Measurements from ENCODE around the gene PADI6. TPM values are rescaled to one million over a fixed set of nuclear protein-coding genes. Genes with fewer than 3 reads are reported as not detected.
A peak's percentile ranks its signal among the peaks of the same experiment; 100 is the strongest.

The PADI6 gene
- total RNA-seq, 1 donor from 2014 or later: not detected

DNA sequence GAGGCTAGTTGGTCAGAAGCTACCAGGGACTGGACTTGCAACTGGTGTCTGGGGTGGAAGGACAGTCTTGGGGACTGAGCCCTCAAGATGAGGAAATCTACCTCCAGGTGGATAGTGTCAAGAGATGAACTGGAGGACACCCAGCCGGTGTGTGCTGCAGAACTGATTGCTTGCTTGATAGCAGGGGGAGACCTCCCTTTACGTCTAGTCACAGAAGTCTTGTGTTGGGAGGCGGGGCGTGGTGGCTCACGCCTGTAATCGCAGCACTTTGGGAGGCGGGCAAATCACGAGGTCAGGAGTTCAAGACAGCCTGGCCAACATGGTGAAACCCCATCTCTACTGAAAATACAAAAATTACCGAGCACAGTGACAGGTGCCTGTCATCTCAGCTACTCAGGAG lies 62.6 kb downstream of the PADI6 start:
- DNase-seq: no peak
- peaks cover 22% of the 10 kb centered on the region for H3K4me1 Mint-ChIP-seq (ENCODE audit: low read depth, unreplicated experiment)
- H3K9me3 Mint-ChIP-seq (ENCODE audit: unreplicated experiment): peaks cover 11% of the 10 kb centered on the region
- peak overlapping the region; percentile 66 for H3K27ac Mint-ChIP-seq (ENCODE audit: unreplicated experiment)
- peaks cover 4% of the 10 kb centered on the region for H3K27me3 Mint-ChIP-seq (ENCODE audit: unreplicated experiment)
- no peaks in the 10 kb centered on the region for H3K36me3 Mint-ChIP-seq (ENCODE audit: unreplicated experiment)
- H3K4me3 Mint-ChIP-seq (ENCODE audit: unreplicated experiment): no peak overlapping the region
- TF ChIP-seq, protein P1, sequence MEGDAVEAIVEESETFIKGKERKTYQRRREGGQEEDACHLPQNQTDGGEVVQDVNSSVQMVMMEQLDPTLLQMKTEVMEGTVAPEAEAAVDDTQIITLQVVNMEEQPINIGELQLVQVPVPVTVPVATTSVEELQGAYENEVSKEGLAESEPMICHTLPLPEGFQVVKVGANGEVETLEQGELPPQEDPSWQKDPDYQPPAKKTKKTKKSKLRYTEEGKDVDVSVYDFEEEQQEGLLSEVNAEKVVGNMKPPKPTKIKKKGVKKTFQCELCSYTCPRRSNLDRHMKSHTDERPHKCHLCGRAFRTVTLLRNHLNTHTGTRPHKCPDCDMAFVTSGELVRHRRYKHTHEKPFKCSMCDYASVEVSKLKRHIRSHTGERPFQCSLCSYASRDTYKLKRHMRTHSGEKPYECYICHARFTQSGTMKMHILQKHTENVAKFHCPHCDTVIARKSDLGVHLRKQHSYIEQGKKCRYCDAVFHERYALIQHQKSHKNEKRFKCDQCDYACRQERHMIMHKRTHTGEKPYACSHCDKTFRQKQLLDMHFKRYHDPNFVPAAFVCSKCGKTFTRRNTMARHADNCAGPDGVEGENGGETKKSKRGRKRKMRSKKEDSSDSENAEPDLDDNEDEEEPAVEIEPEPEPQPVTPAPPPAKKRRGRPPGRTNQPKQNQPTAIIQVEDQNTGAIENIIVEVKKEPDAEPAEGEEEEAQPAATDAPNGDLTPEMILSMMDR (IDR thresholded peaks at IDR 0.05; ENCODE audit: partially characterized antibody, unreplicated experiment): no peak

DNA sequence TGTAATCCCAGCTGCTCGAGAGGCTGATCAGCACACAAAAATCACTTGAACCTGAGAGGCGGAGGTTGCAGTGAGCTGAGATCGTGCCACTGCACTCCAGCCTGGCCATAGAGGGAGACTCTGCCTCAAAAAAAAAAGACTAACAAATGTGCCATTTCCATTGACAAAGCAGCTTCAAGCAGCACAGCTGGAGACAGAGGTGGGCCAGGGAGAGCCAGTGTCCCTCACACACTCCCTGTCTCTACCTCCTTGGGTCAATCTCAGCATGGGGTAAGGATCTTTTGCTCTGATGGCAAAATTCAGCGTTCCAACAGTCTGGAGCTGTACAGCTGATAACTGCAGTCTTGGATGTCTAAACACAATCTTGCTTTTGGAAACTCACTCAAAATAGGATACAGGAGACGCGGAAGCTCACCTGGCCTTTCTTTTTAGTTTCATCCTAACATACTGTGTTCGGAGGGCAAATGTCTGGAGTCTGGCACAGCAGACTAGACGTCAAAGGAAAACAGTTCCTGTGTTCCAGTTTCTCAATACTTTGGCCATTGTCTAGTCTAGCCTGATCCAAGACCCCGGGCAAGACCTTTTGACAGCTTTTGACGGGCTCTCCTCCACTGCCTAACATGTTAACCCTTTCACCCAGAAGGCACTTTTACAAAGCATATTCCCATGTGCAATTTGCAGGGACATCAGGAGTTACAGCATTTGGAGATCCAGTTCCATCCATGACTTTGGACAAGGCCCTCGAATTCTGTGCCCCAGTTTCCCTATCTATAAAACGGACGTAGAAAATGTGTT lies 64.6 kb downstream of the PADI6 start:
- TF ChIP-seq, protein P1 (IDR thresholded peaks at IDR 0.05; ENCODE audit: partially characterized antibody, unreplicated experiment): no peak
- peaks cover 4% of the 10 kb centered on the region for H3K36me3 Mint-ChIP-seq (ENCODE audit: unreplicated experiment)
- DNase-seq: no peak
- H3K4me3 Mint-ChIP-seq (ENCODE audit: unreplicated experiment): peak overlapping the region; percentile 91
- H3K4me1 Mint-ChIP-seq (ENCODE audit: low read depth, unreplicated experiment): peaks cover 32% of the 10 kb centered on the region
- H3K27me3 Mint-ChIP-seq (ENCODE audit: unreplicated experiment): peaks cover 12% of the 10 kb centered on the region
- H3K9me3 Mint-ChIP-seq (ENCODE audit: unreplicated experiment): peaks cover 15% of the 10 kb centered on the region
- peak overlapping the region; percentile 80 for H3K27ac Mint-ChIP-seq (ENCODE audit: unreplicated experiment)

DNA sequence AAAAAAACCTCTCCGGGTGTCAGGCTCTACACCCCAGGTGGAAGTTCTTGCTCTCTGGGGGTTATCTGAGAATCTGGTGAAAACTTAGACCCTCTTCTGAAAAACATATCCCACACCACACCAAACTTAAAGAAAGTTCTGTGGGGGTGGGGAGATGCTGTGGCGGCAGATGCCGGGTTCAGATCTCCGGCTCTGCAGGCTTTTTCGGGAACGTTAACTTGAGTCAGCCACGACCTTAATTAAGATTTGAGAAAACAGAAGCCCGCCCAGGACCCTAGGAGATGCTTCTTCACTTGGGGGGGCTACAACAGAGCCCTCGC lies 65.2 kb downstream of the PADI6 start:
- peaks cover 15% of the 10 kb centered on the region for H3K9me3 Mint-ChIP-seq (ENCODE audit: unreplicated experiment)
- peak overlapping the region; percentile 91 for H3K4me3 Mint-ChIP-seq (ENCODE audit: unreplicated experiment)
- H3K27me3 Mint-ChIP-seq (ENCODE audit: unreplicated experiment): peaks cover 12% of the 10 kb centered on the region
- TF ChIP-seq, protein P1 (IDR thresholded peaks at IDR 0.05; ENCODE audit: partially characterized antibody, unreplicated experiment): no peak
- H3K4me1 Mint-ChIP-seq (ENCODE audit: low read depth, unreplicated experiment): peaks cover 35% of the 10 kb centered on the region
- no peak for DNase-seq
- H3K27ac Mint-ChIP-seq (ENCODE audit: unreplicated experiment): peak overlapping the region; percentile 80
- H3K36me3 Mint-ChIP-seq (ENCODE audit: unreplicated experiment): peaks cover 4% of the 10 kb centered on the region

DNA sequence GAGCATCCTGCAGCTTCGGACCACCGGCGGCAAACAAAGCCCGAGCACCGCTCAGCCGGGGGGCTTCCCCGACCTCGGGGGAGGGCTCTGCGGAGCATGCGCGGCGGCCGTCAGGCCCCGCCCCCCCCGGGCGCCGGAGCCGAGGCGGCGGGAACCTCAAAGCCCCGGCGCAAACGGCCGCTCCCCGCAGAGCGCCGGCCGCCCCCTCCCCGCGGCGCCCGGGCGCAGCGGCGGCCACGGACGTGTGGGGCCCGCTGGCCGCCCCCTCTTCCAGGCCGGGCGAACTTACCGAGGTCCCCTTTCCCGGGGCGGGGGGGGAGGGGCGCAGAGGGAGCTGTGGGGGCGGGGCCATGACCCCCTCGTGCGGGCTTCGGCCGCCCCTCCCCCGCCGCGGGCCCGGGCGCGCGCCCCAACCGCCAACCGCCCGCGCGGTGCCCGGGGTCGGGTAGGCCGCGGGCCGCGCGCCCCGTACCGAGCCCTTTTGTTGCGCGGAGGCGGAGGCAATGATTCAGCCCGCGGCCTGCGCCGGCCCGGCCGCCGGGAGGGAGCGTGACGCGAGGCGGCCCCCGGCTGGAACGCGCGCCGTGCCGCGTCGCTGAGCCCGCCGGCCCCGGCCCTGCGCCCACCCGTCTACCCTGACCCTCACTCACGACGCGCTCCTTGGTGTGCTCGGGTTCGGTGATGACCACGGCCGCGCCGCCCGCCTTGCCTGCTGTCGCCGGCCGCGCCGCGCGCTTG lies 65.8 kb downstream of the PADI6 start:
- peak overlapping the region; percentile 80 for H3K27ac Mint-ChIP-seq (ENCODE audit: unreplicated experiment)
- H3K9me3 Mint-ChIP-seq (ENCODE audit: unreplicated experiment): peaks cover 15% of the 10 kb centered on the region
- TF ChIP-seq, protein P1 (IDR thresholded peaks at IDR 0.05; ENCODE audit: partially characterized antibody, unreplicated experiment): no peak
- H3K4me3 Mint-ChIP-seq (ENCODE audit: unreplicated experiment): peak overlapping the region; percentile 91
- H3K4me1 Mint-ChIP-seq (ENCODE audit: low read depth, unreplicated experiment): peaks cover 35% of the 10 kb centered on the region
- H3K27me3 Mint-ChIP-seq (ENCODE audit: unreplicated experiment): peaks cover 12% of the 10 kb centered on the region
- peak; percentile 59 for DNase-seq
- peaks cover 4% of the 10 kb centered on the region for H3K36me3 Mint-ChIP-seq (ENCODE audit: unreplicated experiment)

Measured in glutamatergic neuron (in vitro differentiated cells).